ENCODE results near the gene YTHDF2.
"Not testable (repeated sequence)": the region's sequence is repeated elsewhere in the genome, so short reads cannot be mapped to it uniquely, and the experiment has no call there.

Gene YTHDF2

DNA sequence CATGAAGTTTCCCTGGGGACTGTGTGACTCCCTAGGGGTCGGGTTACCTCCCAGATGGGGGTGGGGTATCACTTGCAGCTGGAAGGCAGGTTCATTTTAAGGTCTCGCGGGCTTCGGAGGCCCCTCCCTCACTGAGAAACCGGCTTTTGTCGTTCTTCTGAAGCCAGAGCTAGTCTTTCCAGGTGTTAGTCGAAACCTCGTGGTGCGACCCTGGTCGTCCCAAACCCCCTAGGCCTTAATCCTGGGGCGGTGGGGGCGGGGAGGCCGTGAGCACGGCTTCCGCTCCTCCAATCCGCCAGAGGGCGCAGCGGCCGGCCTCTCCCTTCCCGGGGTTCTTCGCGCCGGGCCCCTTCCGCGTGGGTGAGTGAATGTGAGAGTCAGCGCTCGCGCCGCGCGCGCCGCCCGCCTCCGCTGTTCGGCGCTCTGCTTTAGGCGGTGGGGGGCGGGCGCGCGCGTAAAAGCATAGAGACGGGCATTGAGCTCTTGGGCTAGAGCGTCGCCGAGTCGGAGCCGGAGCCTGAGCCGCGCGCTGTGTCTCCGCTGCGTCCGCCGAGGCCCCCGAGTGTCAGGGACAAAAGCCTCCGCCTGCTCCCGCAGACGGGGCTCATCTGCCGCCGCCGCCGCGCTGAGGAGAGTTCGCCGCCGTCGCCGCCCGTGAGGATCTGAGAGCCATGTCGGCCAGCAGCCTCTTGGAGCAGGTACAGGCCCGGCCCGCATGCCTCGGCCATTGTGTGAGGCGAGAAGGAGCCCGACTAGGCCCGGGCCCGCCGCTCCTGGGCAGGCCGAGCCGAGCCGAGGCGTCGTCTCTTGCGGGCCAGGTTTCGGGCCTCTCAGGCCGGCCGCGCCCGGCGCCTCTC lies at the start of gene YTHDF2:
YTHDF2 (plus strand) TSS at position 491 of the 857 bp plus-strand sequence; CDS start at position 672, 181 bp downstream.
- peak; percentile 62 for DNase-seq (ENCODE audit: low read depth)

DNA sequence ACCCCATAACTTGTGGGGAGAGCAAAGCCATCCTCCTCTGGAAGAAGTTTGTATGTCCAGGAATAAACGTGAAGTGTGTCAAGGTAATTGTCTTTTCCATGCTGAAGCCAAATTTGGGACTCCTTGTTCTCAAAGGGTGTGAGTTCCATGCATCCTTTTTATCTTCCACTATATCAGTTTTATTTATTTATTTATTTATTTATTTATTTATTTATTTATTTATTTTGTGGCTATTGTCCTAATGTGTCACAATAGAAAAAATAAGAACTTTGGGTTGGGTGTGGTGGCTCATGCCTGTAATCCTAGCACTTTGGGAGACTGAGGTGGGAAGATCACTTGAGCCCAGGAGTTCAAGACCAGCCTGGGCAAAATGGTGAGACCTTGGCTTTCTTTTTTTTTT lies 45.1 kb upstream of the YTHDF2 start:
- DNase-seq (ENCODE audit: low read depth) = not testable (repeated sequence)

DNA sequence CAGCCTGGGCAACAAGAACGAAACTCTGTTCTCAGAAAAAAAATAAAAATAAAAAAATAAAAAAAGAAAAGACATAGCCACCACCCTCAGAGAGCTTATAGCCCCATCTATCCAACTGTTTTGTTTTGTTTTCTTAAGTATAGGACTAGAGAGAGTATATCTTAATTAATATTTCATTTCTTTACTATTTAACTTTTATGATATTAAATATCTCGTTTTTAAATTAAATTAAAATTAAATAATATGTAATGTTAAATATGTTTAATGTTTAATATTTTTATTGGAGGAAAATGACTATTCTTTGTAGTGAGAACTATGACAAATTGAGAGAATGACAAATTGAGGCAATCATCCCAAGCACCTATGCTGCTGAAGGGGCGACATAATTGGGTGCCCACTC lies 33.1 kb upstream of the YTHDF2 start:
- DNase-seq (ENCODE audit: low read depth) = no peak

DNA sequence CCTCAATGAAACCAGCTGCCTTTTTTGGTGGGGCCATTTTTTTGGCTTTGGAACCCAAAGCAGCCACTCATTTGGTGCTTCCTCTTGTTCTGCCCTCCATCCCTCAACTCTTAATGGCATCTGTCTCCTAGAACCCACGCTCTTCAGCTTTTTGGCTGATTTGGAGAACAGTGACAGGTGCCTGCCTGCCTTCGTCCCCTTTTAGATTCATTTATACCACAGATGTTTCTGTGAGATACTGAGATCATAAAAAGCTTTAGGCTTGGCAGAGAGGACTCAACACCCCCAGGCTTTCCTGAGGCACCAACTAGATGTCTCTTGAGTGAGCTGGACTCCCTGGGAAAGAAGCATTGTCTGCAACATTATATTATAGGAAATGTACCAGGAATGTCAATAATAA lies 20.4 kb upstream of the YTHDF2 start:
- DNase-seq (ENCODE audit: low read depth) = no peak

DNA sequence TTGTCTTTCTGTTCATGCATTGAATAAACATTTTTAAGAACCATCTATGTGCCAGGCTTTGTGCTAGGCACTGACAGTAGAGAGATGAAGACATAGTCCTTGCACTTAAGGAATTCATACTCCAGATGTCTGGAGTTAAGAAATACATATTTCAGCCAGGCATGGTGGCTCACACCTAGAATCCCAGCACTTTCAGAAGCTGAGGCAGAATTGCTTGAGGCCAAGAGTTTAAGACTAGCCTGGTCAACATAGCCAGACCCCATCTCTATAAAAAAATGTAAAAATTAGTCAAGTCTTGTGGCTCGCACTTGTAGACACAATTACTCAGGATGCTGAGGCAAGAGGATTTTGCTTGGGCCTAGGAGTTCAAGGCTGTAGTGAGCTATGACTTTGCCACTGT lies 18.6 kb upstream of the YTHDF2 start:
- DNase-seq (ENCODE audit: low read depth) = no peak

DNA sequence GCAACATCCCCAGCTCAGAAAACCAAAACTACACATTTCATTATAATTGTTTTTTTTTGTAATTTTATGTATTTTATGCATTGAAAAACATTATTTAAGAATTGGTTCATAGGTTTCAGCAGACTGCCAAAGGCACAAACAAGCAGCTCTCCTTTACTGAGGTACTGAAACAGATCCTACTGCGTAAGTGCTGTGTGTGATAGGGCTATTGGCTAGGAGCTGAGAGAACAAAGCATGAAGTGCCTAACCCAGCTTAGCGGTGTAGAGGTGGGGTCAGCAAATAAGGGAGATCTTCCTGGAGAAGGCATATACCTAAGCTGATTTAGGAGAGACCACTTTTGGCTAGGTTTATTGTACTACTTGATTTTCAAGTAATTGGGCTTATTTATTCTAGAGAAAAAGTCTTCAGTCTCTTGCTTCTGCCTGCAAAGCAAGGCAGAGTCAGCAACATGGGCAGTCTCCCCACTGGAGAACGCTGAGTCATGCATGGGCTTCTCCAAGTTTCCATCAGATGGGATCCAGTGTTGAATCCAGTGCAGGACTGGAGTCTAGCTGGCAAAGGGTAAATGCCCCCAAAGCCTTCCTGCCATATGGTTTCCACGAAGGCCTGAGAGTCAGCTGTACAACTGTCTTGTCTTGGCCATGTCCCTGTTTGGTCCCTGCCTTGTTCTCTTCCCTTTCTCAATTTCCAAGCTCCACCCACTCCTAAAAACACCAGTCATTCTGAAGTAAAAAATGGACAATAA lies 18.0 kb upstream of the YTHDF2 start:
- DNase-seq (ENCODE audit: low read depth) = no peak

DNA sequence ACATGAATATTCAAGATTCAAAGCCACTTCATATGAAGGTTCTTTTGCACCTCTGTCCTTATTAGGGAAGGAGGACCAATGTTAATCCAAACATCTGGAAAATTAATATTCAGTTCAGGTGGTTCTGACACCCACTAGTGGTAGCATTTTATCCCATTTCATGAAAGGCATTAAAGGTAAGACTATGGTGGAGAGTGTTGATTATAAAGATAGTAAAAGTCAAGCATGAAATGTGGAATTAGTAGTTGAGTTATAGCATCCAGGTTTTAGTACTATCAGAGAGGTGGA lies 17.5 kb upstream of the YTHDF2 start:
- DNase-seq (ENCODE audit: low read depth) = no peak

DNA sequence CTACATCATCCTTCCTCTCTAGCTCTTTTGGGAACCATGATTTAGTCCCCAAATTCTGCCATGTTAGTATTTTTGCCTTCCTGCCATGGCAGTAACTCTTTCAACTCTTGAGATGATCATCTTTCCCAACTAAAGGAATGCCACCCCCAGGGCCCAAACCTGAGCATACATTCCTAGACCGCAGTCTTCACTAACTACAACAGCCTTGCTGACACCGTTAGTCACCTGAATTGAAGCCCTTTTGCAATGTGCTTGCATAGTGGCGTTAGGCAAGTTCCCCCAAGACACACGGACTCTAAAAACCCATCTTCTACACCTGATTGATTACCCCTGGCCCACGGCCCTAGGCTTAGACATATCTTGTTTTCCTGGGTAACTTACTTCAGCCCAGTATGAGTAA lies 16.4 kb upstream of the YTHDF2 start:
- DNase-seq (ENCODE audit: low read depth) = no peak

DNA sequence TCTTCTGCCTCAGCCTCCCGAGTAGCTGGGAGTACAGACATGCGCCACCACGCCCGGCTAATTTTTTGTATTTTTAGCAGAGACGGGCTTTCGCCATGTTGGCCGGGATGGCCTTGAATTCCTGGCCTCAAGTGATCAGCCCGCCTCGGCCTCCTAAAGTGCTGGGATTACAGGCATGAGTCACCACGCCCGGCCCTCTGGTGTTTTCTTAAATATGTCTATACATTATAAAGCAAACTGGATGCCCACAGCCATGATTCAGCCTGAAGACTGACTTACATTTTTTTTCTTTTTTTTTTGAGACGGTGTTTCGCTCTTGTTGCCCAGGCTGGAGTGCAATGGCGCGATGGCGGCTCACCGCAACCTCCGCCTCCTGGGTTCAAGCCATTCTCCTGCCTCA lies 14.8 kb upstream of the YTHDF2 start:
- DNase-seq (ENCODE audit: low read depth) = not testable (repeated sequence)

DNA sequence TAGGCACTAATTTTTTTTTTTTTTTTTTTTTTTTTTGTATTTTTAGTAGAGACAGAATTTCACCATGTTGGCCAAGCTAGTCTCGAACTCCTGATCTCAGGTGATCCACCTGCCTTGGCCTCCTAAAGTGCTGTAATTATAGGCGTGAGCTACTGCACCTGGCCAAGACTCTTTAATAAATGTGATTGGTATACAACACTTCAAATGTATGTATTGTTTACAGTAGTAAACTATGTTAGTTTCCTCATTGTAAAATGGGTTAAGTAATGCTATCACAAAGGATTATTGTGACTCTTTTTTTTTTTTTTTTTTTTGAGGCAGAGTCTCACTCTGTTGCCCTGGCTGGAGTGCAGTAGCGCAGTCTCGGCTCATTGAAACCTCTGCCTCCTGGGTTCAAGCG lies 11.4 kb upstream of the YTHDF2 start:
- not testable (repeated sequence) for DNase-seq (ENCODE audit: low read depth)

DNA sequence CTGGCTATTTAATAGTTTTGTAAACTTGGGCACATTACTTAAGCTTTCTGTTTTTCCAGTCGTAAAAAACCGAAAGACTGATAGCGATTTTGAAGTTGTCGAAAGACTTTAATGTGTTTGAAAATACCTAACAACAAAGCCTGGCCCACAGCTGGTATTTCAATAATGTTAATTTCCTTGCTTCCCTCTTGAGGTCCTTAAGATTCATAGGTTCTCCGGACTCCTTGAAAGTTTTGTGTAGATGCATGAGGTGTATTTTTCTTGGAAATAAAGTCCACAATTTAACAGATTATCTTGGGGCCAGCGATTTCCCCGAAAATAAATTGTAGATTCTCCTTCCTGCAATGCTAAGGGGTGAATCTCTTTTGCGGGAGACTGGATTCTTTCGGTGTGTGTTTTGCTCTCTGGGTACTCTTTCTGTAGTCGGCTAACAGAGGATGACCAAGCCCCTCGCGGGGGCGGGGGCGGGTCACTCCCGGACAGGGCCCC lies 735 bp upstream of the YTHDF2 start:
- no peak for DNase-seq (ENCODE audit: low read depth)

DNA sequence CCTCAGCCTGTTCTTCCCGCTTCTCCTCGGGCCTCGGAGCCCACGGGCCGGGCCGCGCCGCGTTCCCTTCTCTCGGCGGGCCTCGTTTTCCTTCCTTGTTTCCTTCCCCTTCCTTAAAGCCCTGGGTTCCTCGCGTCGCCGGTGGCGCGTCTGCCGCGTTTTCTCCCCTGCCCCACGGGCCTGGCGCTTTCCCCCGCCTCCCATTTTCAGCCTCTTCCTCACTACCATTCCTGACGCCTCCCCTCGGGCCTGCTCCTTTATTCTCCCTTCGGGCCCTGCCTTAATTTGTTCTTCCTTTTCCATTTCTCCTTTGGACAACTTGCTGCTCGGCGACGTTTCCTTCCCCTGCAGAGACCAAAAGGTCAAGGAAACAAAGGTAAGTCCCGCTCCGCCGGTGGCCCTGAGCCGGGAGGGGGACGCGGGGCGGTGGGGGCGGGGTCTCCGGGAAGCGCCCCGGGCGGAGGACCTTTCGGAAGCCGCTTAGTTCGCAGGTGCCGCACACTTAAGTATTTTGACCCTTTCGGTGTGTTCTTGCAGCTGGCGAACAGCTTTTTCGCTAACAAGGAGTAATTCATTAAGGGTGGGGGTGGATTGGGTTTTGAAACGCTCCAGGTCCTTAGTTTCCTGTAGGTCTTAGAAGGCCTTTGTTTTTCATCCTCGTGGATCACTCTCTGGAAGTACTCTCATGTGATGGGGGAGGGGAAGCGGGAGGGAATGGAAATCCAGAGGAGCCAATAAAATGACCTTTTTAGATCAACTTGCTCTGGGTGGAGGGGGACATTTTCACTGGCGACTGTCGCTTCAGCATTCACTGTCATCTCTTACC lies 780 bp downstream of the YTHDF2 start:
- no peak for DNase-seq (ENCODE audit: low read depth)

DNA sequence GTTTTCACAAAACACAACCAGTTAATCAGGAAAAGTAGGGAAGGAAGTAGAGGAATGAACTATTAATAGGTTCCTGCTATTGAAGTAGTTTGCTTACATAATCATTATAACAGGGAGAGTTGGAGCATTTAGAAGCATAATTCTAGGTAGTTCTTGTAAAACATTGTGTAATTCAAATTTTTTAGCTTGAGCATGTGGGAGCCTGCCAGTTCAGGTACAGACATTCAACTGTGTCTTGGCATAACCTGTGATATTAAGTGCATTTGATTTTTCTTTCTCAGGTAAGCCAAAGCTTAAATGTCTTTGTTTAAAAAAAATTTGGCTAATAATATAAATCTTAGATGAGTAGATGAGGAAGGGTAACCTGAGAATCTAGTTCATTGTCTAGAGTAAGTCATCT lies 3.4 kb downstream of the YTHDF2 start:
- DNase-seq (ENCODE audit: low read depth) = no peak

DNA sequence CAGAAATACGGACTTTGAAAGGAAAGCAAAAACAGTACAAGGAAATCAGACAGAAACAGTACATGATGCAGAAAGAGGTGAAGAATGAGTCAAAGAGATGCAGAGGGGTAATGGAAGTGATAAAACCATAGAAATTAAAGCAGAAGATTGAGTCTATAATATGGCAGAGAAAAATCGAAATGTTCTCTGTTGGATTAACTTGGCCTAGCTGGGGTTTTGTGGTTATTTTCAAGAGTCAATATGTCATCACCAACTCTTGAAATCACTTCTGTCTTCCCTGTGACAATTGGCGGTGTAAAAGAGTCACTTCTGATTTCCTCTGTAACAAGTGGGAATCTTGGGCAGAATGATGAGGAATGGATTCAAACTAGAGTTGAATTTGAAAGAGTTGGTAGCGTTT lies 7.4 kb downstream of the YTHDF2 start:
- no peak for DNase-seq (ENCODE audit: low read depth)

DNA sequence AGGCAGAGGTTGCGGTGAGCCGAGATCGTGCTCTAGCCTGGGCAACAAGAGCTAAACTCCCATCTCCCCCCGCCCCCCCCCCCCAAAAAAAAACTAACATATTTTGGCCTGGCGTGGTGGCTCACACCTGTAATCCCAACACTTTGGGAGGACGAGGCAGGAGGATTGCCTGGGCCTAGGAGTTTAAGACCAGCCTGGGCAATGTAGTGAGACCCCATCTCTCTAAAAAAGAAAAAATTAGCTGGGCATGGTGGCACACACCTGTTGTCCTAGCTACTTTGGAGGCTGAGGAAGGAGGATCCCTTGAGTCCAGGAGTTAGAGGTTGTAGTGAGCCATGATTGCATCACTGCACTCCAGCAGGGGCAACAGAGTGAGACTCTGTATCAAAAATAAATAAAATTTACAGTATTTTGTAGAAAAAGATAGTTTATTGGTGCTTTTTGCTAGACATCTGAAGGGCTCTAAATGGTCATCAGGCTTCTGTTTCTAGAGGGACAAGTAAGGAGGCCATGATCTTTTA lies 9.0 kb downstream of the YTHDF2 start:
- DNase-seq (ENCODE audit: low read depth) = no peak

DNA sequence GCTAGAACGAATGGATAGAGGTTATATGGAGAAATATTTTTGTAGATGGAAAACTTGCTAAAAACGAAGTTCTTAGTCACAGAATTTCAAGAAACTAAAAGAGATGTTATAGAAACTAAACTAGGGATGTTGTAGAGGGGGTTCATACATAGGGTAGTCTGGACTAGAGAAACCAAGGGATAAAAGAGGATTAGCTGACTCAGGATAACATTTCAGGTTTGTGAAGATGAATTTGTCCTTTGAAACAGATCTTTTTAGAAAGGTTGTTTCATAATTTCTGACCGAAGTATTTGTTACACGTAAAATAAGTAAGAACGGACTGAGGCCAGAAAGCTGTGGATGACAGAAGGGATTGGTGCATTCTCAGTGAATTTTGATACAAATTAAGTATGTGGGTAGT lies 13.6 kb downstream of the YTHDF2 start:
- no peak for DNase-seq (ENCODE audit: low read depth)

DNA sequence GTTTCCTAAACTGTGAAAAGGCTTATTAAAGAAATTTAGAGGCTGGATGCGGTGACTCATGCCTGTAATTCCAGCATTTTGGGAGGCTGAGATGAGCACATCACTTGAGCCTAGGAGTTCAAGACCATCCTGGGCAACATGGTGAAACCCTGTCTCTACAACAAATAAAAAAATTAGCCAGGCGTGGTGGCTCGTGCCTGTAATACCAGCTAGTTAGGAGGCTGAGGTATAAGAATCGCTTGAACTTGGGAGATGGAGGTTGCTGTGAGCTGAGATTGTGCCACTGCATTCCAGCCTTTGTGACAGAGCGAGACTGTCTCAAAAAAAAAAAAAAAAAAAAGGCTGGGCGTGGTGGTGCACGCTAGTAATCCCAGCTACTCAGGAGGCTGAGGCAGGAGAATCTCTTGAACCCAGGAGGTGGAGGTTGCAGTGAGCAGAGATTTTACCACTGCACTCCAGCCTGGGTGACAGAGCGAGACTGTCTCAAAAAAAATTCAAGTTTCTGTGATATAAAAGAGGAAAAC lies 14.1 kb downstream of the YTHDF2 start:
- DNase-seq (ENCODE audit: low read depth) = not testable (repeated sequence)

DNA sequence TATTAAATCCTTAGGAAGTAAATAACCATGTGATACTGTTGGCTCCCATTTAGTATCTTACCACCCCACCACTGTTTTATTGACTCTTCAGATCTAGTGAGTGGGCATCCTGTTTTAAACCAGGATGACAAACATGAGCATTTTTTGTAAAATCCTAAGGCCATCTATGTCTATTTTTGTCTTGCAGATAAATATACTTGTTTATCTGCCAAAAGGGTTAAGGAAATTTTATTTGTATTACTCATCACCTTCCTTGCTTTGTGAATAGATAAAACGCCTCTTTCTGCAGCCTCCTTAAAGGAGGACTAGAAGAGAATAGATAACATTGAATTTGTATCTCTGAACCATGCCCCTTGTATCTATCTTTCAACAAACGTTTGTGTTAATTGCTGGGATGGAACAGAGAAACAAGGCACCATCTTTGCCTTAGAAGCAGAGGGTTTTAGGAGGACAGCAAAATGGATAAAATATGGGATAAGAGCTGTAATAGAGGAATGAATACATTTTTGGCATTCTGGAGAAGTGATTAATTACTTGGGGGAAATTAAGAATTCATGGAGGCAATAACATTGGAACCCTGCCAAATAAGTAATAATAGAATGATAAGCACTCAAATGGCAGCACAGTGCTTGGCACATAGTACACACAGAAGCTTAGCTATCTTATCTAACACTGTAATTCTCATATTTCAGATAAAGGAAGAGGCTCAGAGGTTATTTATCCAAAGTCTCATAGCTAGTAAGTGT lies 14.7 kb downstream of the YTHDF2 start:
- peak; percentile 26 for DNase-seq (ENCODE audit: low read depth)

DNA sequence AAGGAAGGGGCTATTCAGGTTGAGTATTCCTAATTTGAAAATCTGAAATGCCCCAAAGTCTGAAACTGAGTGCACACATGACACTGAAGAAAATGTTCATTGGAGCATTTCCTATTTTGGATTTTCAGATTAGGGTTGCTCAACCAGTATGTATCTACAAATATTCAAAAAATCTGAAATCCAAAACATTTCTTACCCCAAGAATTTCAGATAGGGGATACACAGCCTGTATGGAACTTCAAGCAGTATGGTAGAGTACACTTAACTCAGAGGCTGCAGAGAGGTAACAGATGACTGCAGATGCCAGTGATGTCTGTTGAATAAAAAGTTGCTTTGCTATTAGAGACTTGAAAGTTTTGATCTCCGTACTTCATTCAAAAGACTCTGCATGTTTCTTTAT lies 19.0 kb downstream of the YTHDF2 start:
- DNase-seq (ENCODE audit: low read depth) = no peak

DNA sequence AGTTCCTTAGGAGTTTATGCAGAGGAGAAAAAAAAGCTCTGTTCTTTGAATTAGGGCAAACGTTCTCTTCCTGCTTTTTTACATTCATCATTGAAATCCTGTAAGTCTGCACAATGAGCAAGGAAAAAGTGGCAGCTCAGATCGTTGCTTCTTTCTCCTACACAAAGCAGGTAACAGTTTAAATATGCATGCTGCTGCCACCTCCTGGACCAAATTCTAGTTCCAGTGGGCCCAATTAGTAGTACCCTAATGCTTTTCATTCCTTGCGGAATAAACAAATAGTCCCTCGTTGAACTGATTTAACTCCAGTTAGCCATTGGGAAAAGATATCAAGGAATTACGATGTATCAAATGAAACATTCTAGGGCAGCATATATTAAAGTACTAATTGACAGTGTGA lies 20.1 kb downstream of the YTHDF2 start:
- no peak for DNase-seq (ENCODE audit: low read depth)

DNA sequence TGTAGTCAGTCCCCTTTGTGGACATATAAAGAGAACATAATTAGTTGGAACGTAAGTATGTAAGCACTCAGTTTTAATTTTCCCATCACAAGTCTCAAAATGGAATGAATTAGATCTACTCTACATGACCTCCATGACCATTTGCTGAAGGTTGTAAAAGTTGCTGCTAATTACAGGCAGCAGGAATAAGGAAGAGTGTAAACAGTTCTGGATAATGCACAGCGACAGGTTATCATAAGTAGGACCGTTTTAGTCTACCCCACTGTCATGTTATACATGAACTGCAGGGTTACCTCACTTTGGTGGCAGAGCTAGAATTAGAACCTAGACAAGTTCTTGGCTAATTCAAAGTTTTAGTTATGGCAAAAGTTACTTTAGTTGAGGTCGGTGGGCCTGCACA lies 21.7 kb downstream of the YTHDF2 start:
- DNase-seq (ENCODE audit: low read depth) = no peak

All from non-pigmented ciliary epithelial cell (primary cell).